Parathyroid adenoma (tissue), 2 donors: Measurements from ENCODE around the gene SLC15A3.

Experiments used
- H2AFZ ChIP-seq: fragments of 300-600 bp; sonication (generic); one replicate; pipeline ENCODE4 v1.7.0; 2017; ENCODE audit warnings: antibody characterized with exemption, mild to moderate bottlenecking
- H3K27ac ChIP-seq: fragments of 300-600 bp; sonication (generic); one replicate; pipeline ENCODE4 v1.7.0; 2017
- H3K27me3 ChIP-seq: fragments of 300-600 bp; sonication (generic); one replicate; pipeline ENCODE4 v1.7.0; 2017; ENCODE audit warnings: low read length; ENCODE audit not compliant: control insufficient read depth, insufficient read depth
- H3K36me3 ChIP-seq: fragments of 300-600 bp; sonication (generic); one replicate; pipeline ENCODE4 v1.7.0; 2017; ENCODE audit warnings: low read length; ENCODE audit not compliant: control insufficient read depth, insufficient read depth
- H3K4me1 ChIP-seq: fragments of 300-600 bp; sonication (generic); one replicate; pipeline ENCODE4 v1.7.0; 2017; ENCODE audit warnings: control low read depth
- H3K4me2 ChIP-seq: fragments of 300-600 bp; sonication (generic); one replicate; pipeline ENCODE4 v1.7.0; 2017; ENCODE audit warnings: low read length
- H3K4me3 ChIP-seq: fragments of 300-600 bp; sonication (generic); one replicate; pipeline ENCODE4 v1.7.0; 2017; ENCODE audit warnings: low read depth, low read length
- H3K79me2 ChIP-seq: fragments of 300-600 bp; sonication (generic); one replicate; pipeline ENCODE4 v1.7.0; 2017; ENCODE audit warnings: control low read depth
- H3K9ac ChIP-seq: fragments of 300-600 bp; sonication (generic); one replicate; pipeline ENCODE4 v1.7.0; 2017; ENCODE audit warnings: mild to moderate bottlenecking
- H3K9me3 ChIP-seq: fragments of 300-600 bp; sonication (generic); one replicate; pipeline ENCODE4 v1.7.0; 2017; ENCODE audit warnings: low read length; ENCODE audit not compliant: control insufficient read depth
- CTCF ChIP-seq: fragments of 300-600 bp; sonication (generic); IDR thresholded peaks from one replicate; pipeline ENCODE4 v1.7.0; 2017; ENCODE audit warnings: antibody characterized with exemption, mild to moderate bottlenecking
- donor health status: primary hyperparathyroidism.

Gene SLC15A3

DNA sequence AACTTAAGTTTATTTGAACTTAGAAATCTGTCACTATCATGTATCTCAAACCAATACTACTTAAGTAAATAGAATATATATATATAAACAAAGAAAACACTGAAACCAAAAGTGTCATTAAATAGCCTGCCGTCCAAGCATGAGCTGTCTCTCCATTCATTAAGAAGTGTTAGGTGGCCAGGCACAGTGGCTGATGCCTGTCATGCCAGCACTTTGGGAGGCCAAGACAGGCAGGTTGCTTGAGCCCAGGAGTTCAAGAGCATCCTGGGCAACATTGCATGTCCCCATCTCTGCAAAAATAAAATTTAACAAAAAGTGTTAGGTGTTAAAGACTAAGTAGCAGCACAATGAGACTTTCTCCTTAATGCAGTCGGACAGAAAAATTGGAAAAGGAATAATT lies 33.5 kb upstream of the SLC15A3 start:
- Histone ChIP-seq H3K9ac (no peak overlapping the region), H3K9me3 (no peaks in the 10 kb centered on the region), H3K79me2 (no peaks in the 10 kb centered on the region), H2AFZ (no peak overlapping the region), H3K36me3 (no peaks in the 10 kb centered on the region), H3K27ac (no peak overlapping the region), H3K4me1 (no peaks in the 10 kb centered on the region), H3K4me3 (no peak overlapping the region), H3K4me2 (no peak overlapping the region), H3K27me3 (no peaks in the 10 kb centered on the region)
- no peak for TF ChIP-seq CTCF

DNA sequence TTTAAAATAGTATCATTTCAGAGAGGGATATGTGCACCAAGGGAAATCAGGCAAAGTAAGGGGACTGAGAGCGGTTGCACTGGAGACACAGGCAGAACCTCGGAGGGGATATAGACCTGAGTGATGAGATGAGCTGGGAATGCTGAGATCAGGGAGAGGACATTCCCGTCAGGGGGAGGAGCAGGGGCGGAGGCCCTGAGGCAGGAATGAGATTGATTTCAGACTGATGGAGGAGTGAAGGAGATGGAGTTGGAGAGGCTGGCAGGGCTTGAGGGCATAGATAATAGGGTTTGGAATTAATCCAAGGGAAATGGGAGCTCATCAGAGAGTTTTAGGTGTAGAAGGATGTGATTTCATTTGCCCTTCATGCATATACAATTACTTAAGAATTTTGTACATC lies 32.7 kb upstream of the SLC15A3 start:
- no peak overlapping the region for H3K27ac ChIP-seq

DNA sequence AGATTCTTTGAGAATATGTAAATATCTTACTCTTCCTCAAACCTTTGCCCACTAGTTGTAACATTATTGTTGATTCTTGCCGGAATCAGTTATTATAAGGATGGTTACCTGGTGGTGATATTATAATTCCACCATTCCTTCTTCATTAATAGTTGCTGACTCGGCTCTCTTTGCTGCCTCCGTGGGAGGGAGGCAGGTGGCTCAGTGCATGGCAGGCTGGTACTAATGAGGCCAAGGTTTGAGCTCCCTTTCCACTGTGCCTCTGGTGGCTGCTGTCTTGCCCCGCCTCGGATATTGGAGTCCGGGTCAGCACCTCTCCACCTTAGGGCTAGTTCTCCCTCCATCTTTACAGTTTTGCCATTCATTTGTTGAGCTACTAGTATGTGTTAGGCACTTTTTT lies 32.2 kb upstream of the SLC15A3 start:
- no peaks in the 10 kb centered on the region for H3K9me3 ChIP-seq
- no peak overlapping the region for H3K27ac ChIP-seq
- no peaks in the 10 kb centered on the region for H3K36me3 ChIP-seq
- TF ChIP-seq CTCF = no peak
- H3K4me3 ChIP-seq = no peak overlapping the region
- H3K9ac ChIP-seq = no peak overlapping the region
- H3K79me2 ChIP-seq = no peaks in the 10 kb centered on the region
- H3K27me3 ChIP-seq = no peaks in the 10 kb centered on the region
- H2AFZ ChIP-seq = no peak overlapping the region
- no peaks in the 10 kb centered on the region for H3K4me1 ChIP-seq
- H3K4me2 ChIP-seq = no peak overlapping the region

More for the DNA sequence above, 32.7 kb upstream of the SLC15A3 start:
- Histone ChIP-seq H3K9me3 (no peaks in the 10 kb centered on the region), H3K4me1 (no peaks in the 10 kb centered on the region), H3K4me3 (no peak overlapping the region), H3K9ac (no peak overlapping the region), H2AFZ (no peak overlapping the region), H3K27me3 (no peaks in the 10 kb centered on the region), H3K4me2 (no peak overlapping the region), H3K79me2 (no peaks in the 10 kb centered on the region), H3K36me3 (no peaks in the 10 kb centered on the region)
- TF ChIP-seq CTCF = no peak

- Histone ChIP-seq H3K9ac (no peak overlapping the region), H3K36me3 (no peaks in the 10 kb centered on the region), H3K79me2 (no peaks in the 10 kb centered on the region), H3K4me3 (no peak overlapping the region), H3K27me3 (no peaks in the 10 kb centered on the region), H3K4me2 (no peak overlapping the region), H3K27ac (no peak overlapping the region), H3K9me3 (no peaks in the 10 kb centered on the region), H3K4me1 (no peaks in the 10 kb centered on the region), H2AFZ (no peak overlapping the region)
- no peak for TF ChIP-seq CTCF
These were observed 30.2 kb upstream of the SLC15A3 start for GRCh38 chr11:60982184-60982583.

DNA sequence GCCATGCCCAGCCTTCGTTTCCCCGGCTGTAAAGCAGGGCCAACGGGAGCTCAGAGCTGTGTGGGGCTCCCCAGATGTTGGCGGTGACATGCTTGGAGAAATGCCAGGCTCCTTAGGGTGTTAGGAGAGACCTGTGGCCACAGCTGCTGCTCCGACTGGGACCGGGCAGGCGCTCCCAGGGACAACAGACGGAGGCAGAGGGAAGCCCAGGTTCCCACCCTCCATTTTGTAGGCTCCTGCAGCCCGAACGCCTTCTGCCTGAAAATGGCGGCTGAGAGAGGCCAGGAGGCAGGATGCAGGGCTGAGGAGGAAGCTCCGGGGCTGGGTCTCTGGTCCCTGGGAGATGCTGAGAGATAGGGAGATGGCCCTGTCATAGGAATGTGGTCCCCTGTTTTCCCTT lies 29.5 kb upstream of the SLC15A3 start:
- H3K9me3 ChIP-seq = no peaks in the 10 kb centered on the region
- H2AFZ ChIP-seq = no peak overlapping the region
- H3K4me3 ChIP-seq = no peak overlapping the region
- no peak overlapping the region for H3K9ac ChIP-seq
- no peaks in the 10 kb centered on the region for H3K79me2 ChIP-seq
- no peak overlapping the region for H3K27ac ChIP-seq
- no peaks in the 10 kb centered on the region for H3K4me1 ChIP-seq
- no peak overlapping the region for H3K4me2 ChIP-seq
- H3K36me3 ChIP-seq = no peaks in the 10 kb centered on the region
- TF ChIP-seq CTCF = no peak
- H3K27me3 ChIP-seq = no peaks in the 10 kb centered on the region
